A549 (cell line): ENCODE results near the gene SAMD13. TPM values are rescaled to one million over a fixed set of nuclear protein-coding genes. Genes with fewer than 3 reads are reported as not detected.

Experiments used
- ATAC-seq, 2 experiments: fragments of 200-7000 bp in 1 of 2; fragments of >200 bp in 1 of 2; cut with Nextera tagmentation in 1 of 2; cut with Tn5 transposase in 1 of 2; 3 replicates each; pipeline versions ENCODE4 v1.8.0 to v1.9.1; 2018 to 2020; ENCODE audit warnings: mild to moderate bottlenecking in 1 of 2, moderate library complexity in 1 of 2
- CTCF ChIA-PET: fragments of 300-600 bp; sonication (Branson Sonifier 250); formaldehyde crosslinking; extraction: SDS; loops from one replicate; lab custom pipeline; 2021; ENCODE audit warnings: antibody characterized with exemption, inconsistent platforms; lab: Yijun Ruan, JAX
- POLR2A ChIA-PET: fragments of 350-600 bp; formaldehyde crosslinking; extraction: SDS; loops from one replicate; lab custom pipeline; 2021; ENCODE audit warnings: antibody characterized with exemption, inconsistent platforms; lab: Yijun Ruan, JAX
- DNase-seq, 2 experiments: peaks; one replicate each; pipeline versions ENCODE4 v3.0.0 to v3.0.0-alpha.2; 2011 to 2016; ENCODE audit warnings: low read depth in 1 of 2, low spot score in 1 of 2
- FAIRE-seq: peaks from 2 replicates; lab custom pipeline; 2011; peaks lifted over from hg19 to GRCh38; lab: Jason Lieb, UNC
- H3K27ac ChIP-seq, 2 experiments: fragments of >200 bp; sonication (Bioruptor Twin); formaldehyde crosslinking; 3 replicates each; pipeline ENCODE4 v1.5.1; 2016 to 2017
- H3K4me1 ChIP-seq: fragments of >200 bp; sonication (Bioruptor Twin); formaldehyde crosslinking; 3 replicates; pipeline ENCODE4 v1.6.1; 2016
- H3K4me2 ChIP-seq: fragments of >200 bp; sonication (Bioruptor Twin); formaldehyde crosslinking; 3 replicates; pipeline ENCODE4 v1.6.1; 2016
- H3K4me3 ChIP-seq: fragments of >200 bp; sonication (Bioruptor Twin); formaldehyde crosslinking; 3 replicates; pipeline ENCODE4 v1.5.1; 2016
- H3K9me3 ChIP-seq: fragments of >200 bp; sonication (Bioruptor Twin); formaldehyde crosslinking; 3 replicates; pipeline ENCODE4 v1.6.1; 2016
- BHLHE40 ChIP-seq: IDR thresholded peaks from 2 replicates; pipeline ENCODE4 v1.6.1; 2012; ENCODE audit warnings: low read depth, low read length, inconsistent platforms
- E2F6 ChIP-seq: IDR thresholded peaks from 2 replicates; pipeline ENCODE4 v1.6.1; 2012; ENCODE audit warnings: low read depth, borderline replicate concordance
- EP300 ChIP-seq, 2 experiments: fragments of >200 bp; sonication (Bioruptor Twin); formaldehyde crosslinking; IDR thresholded peaks; 2 replicates in 1 of 2; 3 replicates in 1 of 2; pipeline ENCODE4 v1.6.1; 2016 to 2017
- FOSB ChIP-seq: fragments of 250-450 bp; sonication (Bioruptor Pico); IDR thresholded peaks from 2 replicates; pipeline ENCODE4 v1.5.0; 2020; ENCODE audit warnings: mild to moderate bottlenecking, moderate library complexity
- FOSL2 ChIP-seq, 2 experiments: fragments of 450-650 bp in 1 of 2; fragments of >200 bp in 1 of 2; sonication (Bioruptor Twin) in 1 of 2; formaldehyde crosslinking; IDR thresholded peaks; 2 replicates each; pipeline versions ENCODE4 v1.5.0 to v1.6.1; 2016 to 2020; ENCODE audit warnings: mild to moderate bottlenecking in 1 of 2, moderate library complexity in 1 of 2
- GATA3 ChIP-seq: IDR thresholded peaks from 2 replicates; pipeline ENCODE4 v1.6.1; 2012; ENCODE audit warnings: borderline replicate concordance
- HES2 ChIP-seq: fragments of >200 bp; sonication (Bioruptor Twin); formaldehyde crosslinking; IDR thresholded peaks from 2 replicates; pipeline ENCODE4 v1.6.1; 2016
- HEYL ChIP-seq: fragments of 250-450 bp; sonication (Bioruptor Pico); IDR thresholded peaks from 2 replicates; pipeline ENCODE4 v1.8.0; 2021; ENCODE audit warnings: mild to moderate bottlenecking, moderate library complexity
- HMGXB4 ChIP-seq: fragments of 250-450 bp; sonication (Bioruptor Pico); IDR thresholded peaks from 2 replicates; pipeline ENCODE4 v1.5.0; 2021; ENCODE audit warnings: mild to moderate bottlenecking, moderate library complexity, borderline replicate concordance
- HOXA7 ChIP-seq: fragments of 250-450 bp; sonication (Bioruptor Pico); IDR thresholded peaks from 2 replicates; pipeline ENCODE4 v1.5.0; 2020; ENCODE audit warnings: mild to moderate bottlenecking, moderate library complexity
- HOXB13 ChIP-seq: fragments of 250-450 bp; sonication (Bioruptor Pico); IDR thresholded peaks from 2 replicates; pipeline ENCODE4 v1.5.0; 2020; ENCODE audit warnings: low read depth, mild to moderate bottlenecking, moderate library complexity
- HOXB5 ChIP-seq: fragments of 250-450 bp; sonication (Bioruptor Pico); IDR thresholded peaks from 2 replicates; pipeline ENCODE4 v1.5.0; 2020; ENCODE audit warnings: mild to moderate bottlenecking, moderate library complexity
- JUN ChIP-seq, 2 experiments: fragments of >200 bp; sonication (Bioruptor Twin); formaldehyde crosslinking; IDR thresholded peaks; 2 replicates in 1 of 2; 3 replicates in 1 of 2; pipeline ENCODE4 v1.6.1; 2016 to 2017
- KDM1A ChIP-seq: fragments of 200-600 bp; sonication (generic); IDR thresholded peaks from 2 replicates; pipeline ENCODE4 v1.6.1; 2016; ENCODE audit warnings: low read depth, mild to moderate bottlenecking
- KDM5A ChIP-seq: fragments of 200-600 bp; sonication (generic); IDR thresholded peaks from 2 replicates; pipeline ENCODE4 v1.6.1; 2016; ENCODE audit warnings: antibody characterized with exemption, mild to moderate bottlenecking
- MAX ChIP-seq: IDR thresholded peaks from 2 replicates; pipeline ENCODE4 v1.6.1; 2012
- NPAS2 ChIP-seq: fragments of 250-450 bp; sonication (Bioruptor Pico); IDR thresholded peaks from 2 replicates; pipeline ENCODE4 v1.8.0; 2022; ENCODE audit warnings: mild to moderate bottlenecking, moderate library complexity, borderline replicate concordance
- NR3C1 ChIP-seq: fragments of >200 bp; sonication (Bioruptor Twin); formaldehyde crosslinking; IDR thresholded peaks from 3 replicates; pipeline ENCODE4 v1.6.1; 2017
- PHF8 ChIP-seq: fragments of 200-600 bp; sonication (generic); IDR thresholded peaks from 2 replicates; pipeline ENCODE4 v1.6.1; 2016; ENCODE audit warnings: low read depth, mild to moderate bottlenecking, antibody characterized with exemption, moderate library complexity, borderline replicate concordance
- RAD21 ChIP-seq, 2 experiments: fragments of >200 bp in 1 of 2; sonication (Bioruptor Twin) in 1 of 2; formaldehyde crosslinking in 1 of 2; IDR thresholded peaks in 1 of 2; conservative IDR thresholded peaks in 1 of 2; 2 replicates in 1 of 2; 3 replicates in 1 of 2; pipeline ENCODE4 v1.6.1; 2012 to 2018; ENCODE audit warnings: inconsistent platforms in 1 of 2
- SMC3 ChIP-seq: fragments of >200 bp; sonication (Bioruptor Twin); formaldehyde crosslinking; IDR thresholded peaks from 3 replicates; pipeline ENCODE4 v1.6.1; 2018; ENCODE audit warnings: inconsistent platforms
- TFCP2L1 ChIP-seq: fragments of 250-450 bp; sonication (Bioruptor Pico); IDR thresholded peaks from 2 replicates; pipeline ENCODE4 v1.5.0; 2021; ENCODE audit warnings: mild to moderate bottlenecking
- TP53 ChIP-seq: fragments of 250-450 bp; sonication (Bioruptor Pico); IDR thresholded peaks from 2 replicates; pipeline ENCODE4 v1.5.0; 2021; ENCODE audit warnings: mild to moderate bottlenecking, moderate library complexity
- ZFP36 ChIP-seq: fragments of 450-650 bp; IDR thresholded peaks from 2 replicates; pipeline ENCODE4 v1.6.1; 2014; ENCODE audit warnings: borderline replicate concordance; ENCODE audit not compliant: partially characterized antibody
- ZNF302 ChIP-seq: fragments of 250-450 bp; sonication (Bioruptor Pico); IDR thresholded peaks from 2 replicates; pipeline ENCODE4 v1.9.0; 2021; ENCODE audit warnings: inconsistent platforms, mild to moderate bottlenecking, moderate library complexity
- WGBS: methylation state at CpG from one replicate; pipeline ENCODE4 v1.1.6; 2017; ENCODE audit errors: missing lambda C conversion rate; 5-methylcytosine and 5-hydroxymethylcytosine counted together
- polyA plus RNA-seq, 4 experiments: library from polyadenylated mRNA; depleted of rRNA in 3 of 4; stranded (reverse); fragments of >200 nt; fragmentation: RNase III in 1 of 4; extraction: RNeasy Plus Mini Kit Qiagen cat#74134 plus additional on column Dnase treatment in 1 of 4; gene quantifications; 2 replicates in 3 of 4; 3 replicates in 1 of 4; pipeline ENCODE4 v1.2.3, GENCODE V29; 2011 to 2017

The SAMD13 gene
- polyA plus RNA-seq, 2 of the 4 experiments (the other 2 are of a cell fraction), result 0.59 to 2.4 TPM

GRCh38 chr1:84348759-84349158 lies 47.3 kb downstream of the SAMD13 start:
- no peak overlapping the region for H3K4me2 ChIP-seq

GRCh38 chr1:84350104-84350503 lies 48.6 kb downstream of the SAMD13 start:
- Histone ChIP-seq H3K4me1 (no peaks in the 10 kb centered on the region), H3K4me2 (no peak overlapping the region), H3K4me3 (no peak overlapping the region), H3K27ac (no peak overlapping the region), H3K9me3 (no peaks in the 10 kb centered on the region)
- CTCF ChIA-PET, result no interaction called here
- DNase-seq (no peak), ATAC-seq (no peak), FAIRE-seq (no peak)
- TF ChIP-seq E2F6, result no peak
- TF ChIP-seq NR3C1, result no peak
- no peak for TF ChIP-seq ZFP36
- no peak for TF ChIP-seq KDM1A
- no peak for TF ChIP-seq EP300 (IDR thresholded peaks at IDR 0.05)
- no peak for TF ChIP-seq RAD21 (conservative IDR thresholded peaks at IDR 0.05 in 1 of 2, IDR thresholded peaks at IDR 0.05 in 1 of 2)
- no peak for TF ChIP-seq HOXB5 (CRISPR knock-in tag)
- TF ChIP-seq HOXB13, result no peak
- POLR2A ChIA-PET, result interaction anchor here (0.6 kb wide), 1 partner anchor 12 kb away, joined by 3 read pairs; no protein-coding TSS in a partner anchor
- 49% methylated on average over 3 of the region's 3 CpGs for WGBS

More at GRCh38 chr1:84348759-84349158, 47.3 kb downstream of the SAMD13 start:
- H3K4me1 ChIP-seq, result no peaks in the 10 kb centered on the region
- no peak for DNase-seq
- ChIA-PET CTCF (no interaction called here), POLR2A (no interaction called here)
- no peaks in the 10 kb centered on the region for H3K9me3 ChIP-seq
- H3K4me3 ChIP-seq, result no peak overlapping the region
- no peak for ATAC-seq
- 85% methylated on average over 1 of the region's 1 CpG for WGBS
- no peak for TF ChIP-seq FOSB (CRISPR knock-in tag)
- TF ChIP-seq MAX, result no peak
- TF ChIP-seq SMC3, result no peak
- TF ChIP-seq E2F6, result no peak
- TF ChIP-seq ZNF302 (CRISPR knock-in tag), result no peak
- TF ChIP-seq KDM5A, result no peak
- FAIRE-seq, result no peak
- H3K27ac ChIP-seq, result no peak overlapping the region

GRCh38 chr1:84350550-84350949 lies 49.0 kb downstream of the SAMD13 start:
- Histone ChIP-seq H3K9me3 (no peaks in the 10 kb centered on the region), H3K4me1 (no peaks in the 10 kb centered on the region), H3K4me2 (no peak overlapping the region), H3K4me3 (no peak overlapping the region), H3K27ac (no peak overlapping the region)
- TF ChIP-seq KDM5A (no peak), NPAS2 (CRISPR knock-in tag) (no peak), ZFP36 (no peak), TP53 (CRISPR knock-in tag) (no peak), SMC3 (no peak), HMGXB4 (CRISPR knock-in tag) (no peak), PHF8 (no peak), TFCP2L1 (CRISPR knock-in tag) (no peak), HOXA7 (CRISPR knock-in tag) (no peak), GATA3 (no peak), JUN (IDR thresholded peaks at IDR 0.05) (no peak), EP300 (IDR thresholded peaks at IDR 0.05) (no peak), HES2 (no peak), HEYL (CRISPR knock-in tag) (no peak), BHLHE40 (no peak), FOSL2 (IDR thresholded peaks at IDR 0.05) (no peak), FOSL2 (CRISPR knock-in tag; IDR thresholded peaks at IDR 0.05) (no peak), E2F6 (no peak)
- DNase-seq, result no peak
- ChIA-PET POLR2A (no interaction called here), CTCF (no interaction called here)
- WGBS, result 76% methylated on average over 3 of the region's 3 CpGs
- no peak for FAIRE-seq
- no peak for ATAC-seq
